SK-N-SH (cell line): ENCODE data around the gene MAML3.

Experiments used
- ELF1 ChIP-seq: IDR thresholded peaks from 2 replicates; pipeline ENCODE4 v1.4.0; 2012
- EP300 ChIP-seq, 2 experiments: IDR thresholded peaks; 2 replicates each; pipeline versions ENCODE4 v1.4.0 to v1.6.1; 2012; ENCODE audit warnings: borderline replicate concordance in 1 of 2, low read depth in 1 of 2, low read length in 1 of 2
- EZH2phosphoT487 ChIP-seq: fragments of 200-600 bp; sonication (generic); IDR thresholded peaks from 2 replicates; pipeline ENCODE4 v1.6.1; 2017; ENCODE audit warnings: low read depth, mixed run types, mild to moderate bottlenecking, antibody characterized with exemption, moderate library complexity, borderline replicate concordance
- GABPA ChIP-seq: IDR thresholded peaks from 2 replicates; pipeline ENCODE4 v1.4.0; 2012; ENCODE audit warnings: low read depth, mild to moderate bottlenecking
- NFIC ChIP-seq: IDR thresholded peaks from 2 replicates; pipeline ENCODE4 v1.4.0; 2012; ENCODE audit warnings: borderline replicate concordance
- POLR2AphosphoS5 ChIP-seq: IDR thresholded peaks from 2 replicates; pipeline ENCODE4 v1.6.1; 2012; ENCODE audit warnings: low read depth, low read length
- TAF1 ChIP-seq: IDR thresholded peaks from 2 replicates; pipeline ENCODE4 v1.6.1; 2012; ENCODE audit warnings: low read depth, mild to moderate bottlenecking, low read length, moderate library complexity, borderline replicate concordance
- TF ChIP-seq, protein P1 (sequence below): fragments of 200-600 bp; sonication (generic); IDR thresholded peaks from 2 replicates; pipeline ENCODE4 v1.6.1; 2017; ENCODE audit warnings: antibody characterized with exemption, mild to moderate bottlenecking, moderate library complexity
- TF ChIP-seq, protein P2 (sequence below): IDR thresholded peaks from 2 replicates; pipeline ENCODE4 v1.6.1; 2012; ENCODE audit warnings: mild to moderate bottlenecking, low read depth, low read length, moderate library complexity

DNA sequence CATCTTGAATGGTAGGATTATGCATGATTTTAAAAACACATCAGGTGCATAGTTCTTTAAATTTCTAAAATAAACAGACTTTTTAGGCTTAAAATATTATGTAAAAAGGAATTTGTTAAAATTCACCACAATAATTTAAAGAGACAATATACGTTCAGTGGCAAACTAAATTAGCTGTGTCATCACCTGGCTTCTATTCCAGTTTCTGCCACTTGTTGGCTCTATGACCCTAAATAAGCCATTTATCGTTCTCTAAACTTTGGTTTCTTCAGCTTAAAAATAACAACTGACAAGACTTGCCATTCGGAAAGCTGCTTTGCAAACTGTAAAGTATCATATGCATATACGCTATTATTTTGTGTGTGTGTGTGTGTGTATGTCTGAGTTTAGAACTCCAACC, 347.1 kb downstream of the MAML3 start:
- no peak for TF ChIP-seq GABPA
- TF ChIP-seq, protein P1, sequence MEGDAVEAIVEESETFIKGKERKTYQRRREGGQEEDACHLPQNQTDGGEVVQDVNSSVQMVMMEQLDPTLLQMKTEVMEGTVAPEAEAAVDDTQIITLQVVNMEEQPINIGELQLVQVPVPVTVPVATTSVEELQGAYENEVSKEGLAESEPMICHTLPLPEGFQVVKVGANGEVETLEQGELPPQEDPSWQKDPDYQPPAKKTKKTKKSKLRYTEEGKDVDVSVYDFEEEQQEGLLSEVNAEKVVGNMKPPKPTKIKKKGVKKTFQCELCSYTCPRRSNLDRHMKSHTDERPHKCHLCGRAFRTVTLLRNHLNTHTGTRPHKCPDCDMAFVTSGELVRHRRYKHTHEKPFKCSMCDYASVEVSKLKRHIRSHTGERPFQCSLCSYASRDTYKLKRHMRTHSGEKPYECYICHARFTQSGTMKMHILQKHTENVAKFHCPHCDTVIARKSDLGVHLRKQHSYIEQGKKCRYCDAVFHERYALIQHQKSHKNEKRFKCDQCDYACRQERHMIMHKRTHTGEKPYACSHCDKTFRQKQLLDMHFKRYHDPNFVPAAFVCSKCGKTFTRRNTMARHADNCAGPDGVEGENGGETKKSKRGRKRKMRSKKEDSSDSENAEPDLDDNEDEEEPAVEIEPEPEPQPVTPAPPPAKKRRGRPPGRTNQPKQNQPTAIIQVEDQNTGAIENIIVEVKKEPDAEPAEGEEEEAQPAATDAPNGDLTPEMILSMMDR = no peak
- TF ChIP-seq EP300 (IDR thresholded peaks at IDR 0.05; ENCODE audit: borderline replicate concordance in 1 of 2, low read depth in 1 of 2, low read length in 1 of 2) = no peak
- TF ChIP-seq TAF1 = no peak
- TF ChIP-seq, protein P2, sequence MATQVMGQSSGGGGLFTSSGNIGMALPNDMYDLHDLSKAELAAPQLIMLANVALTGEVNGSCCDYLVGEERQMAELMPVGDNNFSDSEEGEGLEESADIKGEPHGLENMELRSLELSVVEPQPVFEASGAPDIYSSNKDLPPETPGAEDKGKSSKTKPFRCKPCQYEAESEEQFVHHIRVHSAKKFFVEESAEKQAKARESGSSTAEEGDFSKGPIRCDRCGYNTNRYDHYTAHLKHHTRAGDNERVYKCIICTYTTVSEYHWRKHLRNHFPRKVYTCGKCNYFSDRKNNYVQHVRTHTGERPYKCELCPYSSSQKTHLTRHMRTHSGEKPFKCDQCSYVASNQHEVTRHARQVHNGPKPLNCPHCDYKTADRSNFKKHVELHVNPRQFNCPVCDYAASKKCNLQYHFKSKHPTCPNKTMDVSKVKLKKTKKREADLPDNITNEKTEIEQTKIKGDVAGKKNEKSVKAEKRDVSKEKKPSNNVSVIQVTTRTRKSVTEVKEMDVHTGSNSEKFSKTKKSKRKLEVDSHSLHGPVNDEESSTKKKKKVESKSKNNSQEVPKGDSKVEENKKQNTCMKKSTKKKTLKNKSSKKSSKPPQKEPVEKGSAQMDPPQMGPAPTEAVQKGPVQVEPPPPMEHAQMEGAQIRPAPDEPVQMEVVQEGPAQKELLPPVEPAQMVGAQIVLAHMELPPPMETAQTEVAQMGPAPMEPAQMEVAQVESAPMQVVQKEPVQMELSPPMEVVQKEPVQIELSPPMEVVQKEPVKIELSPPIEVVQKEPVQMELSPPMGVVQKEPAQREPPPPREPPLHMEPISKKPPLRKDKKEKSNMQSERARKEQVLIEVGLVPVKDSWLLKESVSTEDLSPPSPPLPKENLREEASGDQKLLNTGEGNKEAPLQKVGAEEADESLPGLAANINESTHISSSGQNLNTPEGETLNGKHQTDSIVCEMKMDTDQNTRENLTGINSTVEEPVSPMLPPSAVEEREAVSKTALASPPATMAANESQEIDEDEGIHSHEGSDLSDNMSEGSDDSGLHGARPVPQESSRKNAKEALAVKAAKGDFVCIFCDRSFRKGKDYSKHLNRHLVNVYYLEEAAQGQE = no peak
- no peak for TF ChIP-seq ELF1
- no peak for TF ChIP-seq EZH2phosphoT487
- no peak for TF ChIP-seq NFIC
- no peak for TF ChIP-seq POLR2AphosphoS5
